ENCODE data around the gene EML1. TPM values are rescaled to one million over a fixed set of nuclear protein-coding genes. Genes with fewer than 3 reads are reported as not detected.
"Not testable (repeated sequence)": the region's sequence is repeated elsewhere in the genome, so short reads cannot be mapped to it uniquely, and the experiment has no call there.

EML1 gene
- total RNA-seq, 3 donors from 2014 or later, result 0.86 to 2.4 (median 1.3) TPM

DNA sequence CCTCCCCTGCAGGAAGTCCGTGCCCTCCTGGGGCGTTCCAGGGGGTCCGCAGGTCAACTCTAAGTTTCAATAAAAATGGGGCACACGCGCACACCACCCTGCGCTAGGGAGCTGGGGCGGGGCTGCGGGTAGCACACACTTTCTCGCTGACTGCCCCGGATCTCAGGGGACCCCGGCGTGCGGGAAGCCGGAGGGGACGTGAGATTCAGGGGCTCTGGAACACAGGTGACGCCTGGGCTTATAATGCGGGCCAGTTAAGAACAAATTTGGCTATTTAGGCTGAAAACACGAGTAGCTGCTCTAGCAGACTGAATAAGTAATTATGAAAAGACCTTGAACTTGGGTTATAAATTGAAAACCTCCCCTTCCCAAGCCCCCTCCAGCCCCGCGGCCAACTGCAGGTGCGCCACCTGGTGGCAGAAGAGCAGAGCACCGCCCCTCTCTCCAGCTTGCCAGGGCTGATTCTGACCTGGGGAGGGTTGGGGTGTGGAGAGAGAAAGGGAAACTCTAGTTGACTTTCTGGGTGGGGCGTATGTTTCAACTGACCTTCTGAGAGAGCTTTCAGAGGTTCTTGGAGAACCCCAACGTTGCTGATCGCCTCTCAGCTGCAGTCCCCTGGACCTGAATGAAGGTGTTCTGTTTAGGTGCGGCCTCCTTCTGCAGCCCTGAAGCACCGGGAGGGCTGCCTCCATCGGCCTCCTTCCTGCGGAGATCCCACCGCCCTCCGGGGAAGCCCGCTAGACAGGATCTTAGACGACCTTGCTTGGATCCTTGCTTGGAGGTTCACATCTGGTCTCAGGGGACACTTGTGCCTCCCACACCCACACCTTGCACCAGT lies 153.7 kb downstream of the EML1 start:
- peaks cover 30% of the 10 kb centered on the region for H3K27me3 Mint-ChIP-seq (ENCODE audit: low read depth)
- peaks cover 11% of the 10 kb centered on the region for H3K4me1 Mint-ChIP-seq (ENCODE audit: low read depth)
- H3K4me3 Mint-ChIP-seq, result peak overlapping the region; percentile 53
- peak; percentile 86 to 87 for ATAC-seq
- no peaks in the 10 kb centered on the region for H3K9me3 Mint-ChIP-seq
- peak; percentile 56 for DNase-seq
- H3K36me3 Mint-ChIP-seq (ENCODE audit: insufficient read depth), result no peaks in the 10 kb centered on the region

DNA sequence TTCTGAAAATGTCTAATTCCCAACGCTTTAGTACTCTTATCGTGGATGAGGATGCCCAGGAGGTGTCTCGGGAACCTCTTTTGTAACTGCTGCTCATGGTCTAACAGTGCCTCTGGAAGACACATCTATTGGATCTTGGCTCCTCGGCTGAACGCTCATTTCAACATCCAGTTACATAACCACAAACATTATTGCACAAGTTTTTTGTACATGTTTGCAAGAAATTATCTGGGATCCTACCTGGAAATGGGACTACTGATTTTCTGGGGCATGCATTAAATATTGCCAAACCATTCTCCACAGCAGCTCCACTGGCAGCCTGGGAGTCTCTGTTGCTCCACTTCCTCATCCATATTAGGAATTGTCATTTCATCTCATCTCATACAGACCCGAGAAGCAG lies 154.5 kb downstream of the EML1 start:
- Mint-ChIP-seq H3K27me3 (ENCODE audit: low read depth) (peaks cover 30% of the 10 kb centered on the region), H3K4me3 (no peak overlapping the region), H3K36me3 (ENCODE audit: insufficient read depth) (no peaks in the 10 kb centered on the region)

GRCh38 chr14:99949011-99949732 lies 156.0 kb downstream of the EML1 start:
- ATAC-seq; H3K4me3 Mint-ChIP-seq; DNase-seq; H3K36me3 Mint-ChIP-seq (ENCODE audit: insufficient read depth); H3K9me3 Mint-ChIP-seq: not testable (repeated sequence)
- peaks cover 11% of the 10 kb centered on the region for H3K4me1 Mint-ChIP-seq (ENCODE audit: low read depth)
- peaks cover 25% of the 10 kb centered on the region for H3K27me3 Mint-ChIP-seq (ENCODE audit: low read depth)

More for the DNA sequence above, 154.5 kb downstream of the EML1 start:
- Mint-ChIP-seq H3K4me1 (ENCODE audit: low read depth) (peaks cover 11% of the 10 kb centered on the region), H3K9me3 (no peaks in the 10 kb centered on the region)
- DNase-seq (no peak), ATAC-seq (no peak)

DNA sequence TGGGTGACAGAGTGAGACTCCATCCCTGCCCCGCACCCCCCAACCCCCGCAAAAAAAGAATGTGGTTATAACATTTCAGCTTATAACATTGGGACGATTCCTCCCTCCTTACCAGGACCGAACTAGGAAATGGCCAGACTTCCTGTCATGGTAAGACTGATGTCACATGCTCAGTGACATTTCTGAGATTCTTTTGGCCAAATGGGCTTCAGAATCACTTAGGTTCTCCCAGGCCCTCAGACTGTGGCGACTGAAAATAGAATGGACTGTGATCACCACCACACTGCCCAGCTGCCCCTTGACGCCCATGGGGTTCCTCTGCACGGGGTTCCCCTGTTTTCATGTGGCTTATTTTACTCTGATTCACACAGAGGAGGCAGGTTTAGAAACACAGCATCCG lies 157.0 kb downstream of the EML1 start:
- Mint-ChIP-seq H3K36me3 (ENCODE audit: insufficient read depth) (no peaks in the 10 kb centered on the region), H3K4me1 (ENCODE audit: low read depth) (peaks cover 11% of the 10 kb centered on the region), H3K27me3 (ENCODE audit: low read depth) (peaks cover 25% of the 10 kb centered on the region), H3K4me3 (no peak overlapping the region), H3K9me3 (no peaks in the 10 kb centered on the region)
- ATAC-seq (no peak), DNase-seq (no peak)

GRCh38 chr14:99951085-99951484 lies 157.9 kb downstream of the EML1 start:
- ATAC-seq (no peak), DNase-seq (no peak)
- no peaks in the 10 kb centered on the region for H3K36me3 Mint-ChIP-seq (ENCODE audit: insufficient read depth)
- H3K4me1 Mint-ChIP-seq (ENCODE audit: low read depth), result peaks cover 11% of the 10 kb centered on the region
- H3K4me3 Mint-ChIP-seq, result no peak overlapping the region
- H3K9me3 Mint-ChIP-seq, result no peaks in the 10 kb centered on the region
- H3K27me3 Mint-ChIP-seq (ENCODE audit: low read depth), result peaks cover 26% of the 10 kb centered on the region

DNA sequence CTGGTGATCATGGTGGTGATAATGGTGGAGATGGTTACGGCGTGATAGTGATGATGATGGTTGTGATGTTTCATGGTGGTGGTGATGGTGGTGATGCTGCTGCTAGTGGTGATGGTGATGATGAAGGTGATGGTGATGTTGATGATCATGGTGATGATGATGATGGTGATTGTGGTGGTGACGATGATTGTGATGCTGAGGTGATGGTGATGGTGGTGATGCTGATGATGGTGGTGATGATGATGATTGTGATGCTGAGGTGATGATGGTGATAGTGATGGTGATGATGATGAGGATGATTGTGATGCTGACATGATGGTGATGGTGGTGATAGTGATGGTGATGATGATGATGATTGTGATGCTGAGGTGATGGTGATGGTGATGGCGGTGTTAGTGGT lies 158.8 kb downstream of the EML1 start:
- no peaks in the 10 kb centered on the region for H3K9me3 Mint-ChIP-seq
- H3K27me3 Mint-ChIP-seq (ENCODE audit: low read depth), result peaks cover 24% of the 10 kb centered on the region
- ATAC-seq, result no peak
- no peaks in the 10 kb centered on the region for H3K36me3 Mint-ChIP-seq (ENCODE audit: insufficient read depth)
- H3K4me3 Mint-ChIP-seq, result no peak overlapping the region
- H3K4me1 Mint-ChIP-seq (ENCODE audit: low read depth), result peaks cover 1% of the 10 kb centered on the region
- no peak for DNase-seq

DNA sequence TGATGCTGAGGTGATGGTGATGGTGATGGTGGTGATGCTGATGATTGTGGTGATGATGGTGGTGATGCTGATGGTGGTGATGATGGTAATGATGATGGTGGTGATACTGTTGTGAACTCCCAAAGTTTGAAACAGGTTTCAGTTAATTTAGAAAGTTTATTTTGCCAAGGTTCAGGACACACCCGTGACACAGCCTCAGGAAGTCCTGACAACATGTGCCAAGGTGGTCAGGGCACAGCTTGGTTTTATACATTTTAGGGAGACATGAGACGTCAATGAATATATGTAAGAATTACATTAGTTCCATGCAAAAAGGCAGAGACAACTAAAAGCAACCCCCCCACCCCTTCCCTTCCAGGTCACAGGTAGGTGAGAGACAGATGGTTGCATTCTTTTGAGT lies 159.2 kb downstream of the EML1 start:
- ATAC-seq (no peak), DNase-seq (no peak)
- H3K4me1 Mint-ChIP-seq (ENCODE audit: low read depth), result no peaks in the 10 kb centered on the region
- H3K9me3 Mint-ChIP-seq, result no peaks in the 10 kb centered on the region
- H3K36me3 Mint-ChIP-seq (ENCODE audit: insufficient read depth), result no peaks in the 10 kb centered on the region
- peaks cover 24% of the 10 kb centered on the region for H3K27me3 Mint-ChIP-seq (ENCODE audit: low read depth)
- H3K4me3 Mint-ChIP-seq, result no peak overlapping the region

DNA sequence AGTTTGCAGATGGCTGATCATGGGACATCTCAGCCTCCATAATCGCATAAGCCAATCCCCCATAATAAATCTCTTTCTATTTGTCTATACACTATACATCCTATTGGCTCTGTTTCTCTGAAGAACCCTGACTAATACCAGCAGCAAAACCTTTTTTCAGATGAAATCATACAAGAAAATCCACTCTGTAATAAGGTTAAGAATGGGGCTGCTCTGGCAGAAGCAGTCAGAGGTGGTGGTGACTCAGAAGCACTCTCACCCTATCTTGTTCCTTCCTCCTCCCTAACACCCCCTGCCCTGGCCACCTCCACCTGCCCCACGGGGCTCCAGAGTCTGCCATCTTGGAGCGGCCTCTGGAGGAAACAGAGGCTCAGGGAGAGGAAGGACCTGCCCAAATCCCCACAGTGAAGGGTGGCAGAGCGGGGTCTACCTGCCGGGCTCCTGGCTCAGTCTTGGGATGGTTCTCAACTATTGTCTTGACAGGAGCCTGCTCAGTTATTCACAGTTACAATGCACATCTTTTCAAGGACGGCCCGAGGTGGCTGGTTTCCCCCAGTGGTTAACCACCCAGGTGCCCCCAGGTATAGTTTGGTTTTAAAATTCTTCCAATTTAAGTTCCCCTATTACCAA lies 162.7 kb downstream of the EML1 start:
- no peaks in the 10 kb centered on the region for H3K9me3 Mint-ChIP-seq
- peak; percentile 46 to 62 for ATAC-seq
- no peak for DNase-seq
- H3K27me3 Mint-ChIP-seq (ENCODE audit: low read depth), result peaks cover 27% of the 10 kb centered on the region
- no peaks in the 10 kb centered on the region for H3K4me1 Mint-ChIP-seq (ENCODE audit: low read depth)
- H3K4me3 Mint-ChIP-seq, result no peak overlapping the region
- no peaks in the 10 kb centered on the region for H3K36me3 Mint-ChIP-seq (ENCODE audit: insufficient read depth)

DNA sequence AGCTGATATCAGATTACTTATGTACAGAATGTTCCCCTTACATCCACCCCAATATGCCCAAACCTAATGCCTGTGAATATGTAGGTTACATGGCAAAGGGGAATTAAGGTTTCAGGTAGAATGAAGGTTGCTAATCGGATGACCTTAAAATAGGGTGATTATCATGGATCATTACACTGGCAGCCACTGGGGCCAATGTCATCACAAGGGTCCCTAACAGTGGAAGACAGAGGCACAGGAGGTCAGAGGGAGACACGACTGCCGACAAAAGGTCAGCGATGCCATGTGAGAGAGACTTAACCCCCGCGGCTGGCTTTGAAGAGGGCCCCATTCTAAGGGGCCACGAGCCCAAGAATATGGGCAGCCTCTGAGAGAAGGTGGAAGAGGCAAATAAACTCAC lies 165.2 kb downstream of the EML1 start:
- DNase-seq (no peak), ATAC-seq (no peak)
- Mint-ChIP-seq H3K36me3 (ENCODE audit: insufficient read depth) (no peaks in the 10 kb centered on the region), H3K9me3 (no peaks in the 10 kb centered on the region), H3K27me3 (ENCODE audit: low read depth) (peaks cover 40% of the 10 kb centered on the region), H3K4me1 (ENCODE audit: low read depth) (no peaks in the 10 kb centered on the region), H3K4me3 (no peak overlapping the region)

DNA sequence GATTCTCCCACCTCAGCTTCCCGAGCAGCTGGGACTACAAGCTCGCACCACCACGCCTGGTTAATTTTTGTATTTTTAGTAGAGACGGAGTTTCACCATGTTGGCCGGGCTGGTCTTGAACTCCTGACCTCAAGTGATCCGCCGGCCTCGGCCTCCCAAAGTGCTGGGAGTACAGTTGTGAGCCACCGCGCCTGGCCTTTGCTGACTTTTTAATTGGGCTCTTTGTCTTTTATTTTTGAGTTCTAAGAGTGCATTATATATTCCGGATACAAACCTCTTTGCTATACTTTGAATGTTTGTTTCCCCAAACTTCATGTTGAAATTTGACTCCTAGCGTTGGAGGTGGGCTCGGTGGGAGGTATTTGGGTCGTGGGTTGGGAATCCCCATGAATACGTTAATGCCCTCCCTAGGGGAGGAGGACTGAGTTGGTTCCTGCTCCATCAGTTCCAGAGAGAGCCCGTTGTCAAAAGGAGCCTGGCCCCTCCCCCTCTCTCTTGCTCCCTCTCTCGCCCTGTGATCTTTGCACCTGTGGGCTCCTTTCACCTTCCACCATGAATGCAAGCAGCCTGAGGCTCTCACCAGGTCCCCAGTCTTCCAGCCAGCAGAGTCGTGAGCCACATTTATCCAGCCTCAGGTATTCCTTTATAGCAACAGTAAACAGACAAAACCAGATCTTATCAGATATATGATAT lies 168.8 kb downstream of the EML1 start:
- Mint-ChIP-seq H3K4me1 (ENCODE audit: low read depth) (no peaks in the 10 kb centered on the region), H3K4me3 (no peak overlapping the region), H3K36me3 (ENCODE audit: insufficient read depth) (no peaks in the 10 kb centered on the region), H3K9me3 (no peaks in the 10 kb centered on the region), H3K27me3 (ENCODE audit: low read depth) (peaks cover 46% of the 10 kb centered on the region)
- no peak for DNase-seq
- ATAC-seq, result no peak

DNA sequence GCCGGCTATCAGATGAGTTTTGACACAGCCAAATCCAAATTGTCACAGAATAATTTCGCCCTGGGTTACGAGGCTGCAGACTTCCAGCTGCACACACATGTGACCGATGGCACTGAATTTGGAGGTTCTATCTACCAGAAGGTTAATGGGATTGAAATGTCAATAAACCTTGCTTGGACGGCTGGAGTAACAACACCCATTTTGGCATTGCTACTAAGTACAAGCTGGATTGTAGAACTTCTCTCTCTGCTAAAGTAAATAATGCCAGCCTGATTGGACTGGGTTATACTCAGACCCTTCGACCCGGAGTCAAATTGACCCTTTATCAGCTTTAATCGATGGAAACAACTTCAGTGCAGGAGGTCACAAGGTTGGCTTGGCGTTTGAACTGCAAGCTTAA lies 171.8 kb downstream of the EML1 start:
- no peaks in the 10 kb centered on the region for H3K36me3 Mint-ChIP-seq (ENCODE audit: insufficient read depth)
- DNase-seq (no peak), ATAC-seq (no peak)
- H3K4me3 Mint-ChIP-seq, result no peak overlapping the region
- no peaks in the 10 kb centered on the region for H3K4me1 Mint-ChIP-seq (ENCODE audit: low read depth)
- H3K9me3 Mint-ChIP-seq, result no peaks in the 10 kb centered on the region
- H3K27me3 Mint-ChIP-seq (ENCODE audit: low read depth), result peaks cover 53% of the 10 kb centered on the region

DNA sequence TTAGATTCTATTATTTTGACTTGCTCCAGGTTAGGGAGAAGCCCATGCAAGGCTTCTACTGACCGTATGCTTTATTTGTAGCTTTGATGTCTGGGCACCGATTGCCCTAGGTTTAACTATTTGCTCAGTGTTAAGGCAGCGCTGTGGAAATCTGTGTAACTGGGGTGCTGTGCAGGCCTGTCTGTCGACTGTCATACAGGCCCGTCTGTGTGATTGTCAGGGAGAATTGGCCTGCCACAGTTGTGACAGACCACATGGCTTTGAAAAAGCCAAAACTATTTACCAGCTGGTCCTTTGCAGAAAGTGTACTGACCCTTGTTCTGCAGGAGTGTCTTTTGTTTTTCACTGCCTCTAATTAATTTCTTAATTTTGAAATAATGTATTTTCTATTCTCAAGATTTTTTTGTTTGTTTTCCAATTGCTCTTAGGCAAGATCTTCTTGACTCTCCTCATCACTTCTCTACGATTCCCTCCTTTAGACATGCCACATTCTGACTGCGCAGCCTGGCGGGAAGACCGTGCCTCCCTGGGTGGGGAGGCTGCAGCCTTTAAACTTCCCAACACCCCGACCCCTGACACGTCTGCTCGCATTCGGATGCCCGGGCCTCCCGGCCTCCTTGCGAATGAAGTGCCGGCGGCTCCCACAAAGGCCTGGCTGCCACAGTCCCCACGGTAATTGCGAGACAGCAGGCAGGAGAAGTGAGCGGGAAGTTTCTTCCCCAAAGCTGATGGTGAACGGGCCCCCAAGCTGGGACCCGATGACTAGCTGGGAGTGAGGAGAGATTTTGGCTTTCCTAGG lies 173.0 kb downstream of the EML1 start:
- H3K27me3 Mint-ChIP-seq (ENCODE audit: low read depth), result peaks cover 45% of the 10 kb centered on the region
- no peak overlapping the region for H3K4me3 Mint-ChIP-seq

GRCh38 chr14:99966912-99967311 lies 173.7 kb downstream of the EML1 start:
- ATAC-seq, result no peak
- no peaks in the 10 kb centered on the region for H3K4me1 Mint-ChIP-seq (ENCODE audit: low read depth)
- no peaks in the 10 kb centered on the region for H3K36me3 Mint-ChIP-seq (ENCODE audit: insufficient read depth)
- DNase-seq, result no peak
- no peaks in the 10 kb centered on the region for H3K9me3 Mint-ChIP-seq
- H3K4me3 Mint-ChIP-seq, result no peak overlapping the region
- peaks cover 42% of the 10 kb centered on the region for H3K27me3 Mint-ChIP-seq (ENCODE audit: low read depth)

More for the DNA sequence above, 173.0 kb downstream of the EML1 start:
- no peak for DNase-seq
- no peak for ATAC-seq
- H3K36me3 Mint-ChIP-seq (ENCODE audit: insufficient read depth), result no peaks in the 10 kb centered on the region
- no peaks in the 10 kb centered on the region for H3K9me3 Mint-ChIP-seq
- no peaks in the 10 kb centered on the region for H3K4me1 Mint-ChIP-seq (ENCODE audit: low read depth)

Data from activated T-cell treated with anti-CD3 and anti-CD28 coated beads, Interleukin-2, amount 50 U/mL, for 4 hours (primary cell).